ENCODE data around the gene CTRB1. TPM values are rescaled to one million over a fixed set of nuclear protein-coding genes. Genes with fewer than 3 reads are reported as not detected.
"Not testable (repeated sequence)": the region's sequence is repeated elsewhere in the genome, so short reads cannot be mapped to it uniquely, and the experiment has no call there.

CTRB1 gene
- total RNA-seq, 2 experiments from 2014 or later: not detected

- ChIA-PET POLR2A (interaction anchor here (0.5 kb wide), 1 partner anchor 160 kb away, joined by 3 read pairs; no protein-coding TSS in a partner anchor), CTCF (interaction anchor here (0.5 to 3.0 kb wide), 2 partner anchors 30 to 82 kb away, joined by 4 to 8 read pairs; no protein-coding TSS in a partner anchor)
These were observed 15.7 kb upstream of the CTRB1 start for GRCh38 chr16:75203096-75203495.

GRCh38 chr16:75203667-75204409 lies 14.9 kb upstream of the CTRB1 start:
- ChIA-PET CTCF (interaction anchor here (0.5 to 0.9 kb wide), 3 partner anchors 83 to 1972 kb away, joined by 3 to 5 read pairs (median 4); no protein-coding TSS in a partner anchor), POLR2A (interaction anchor here (0.5 kb wide), 1 partner anchor 159 kb away, joined by 3 read pairs; no protein-coding TSS in a partner anchor)

- POLR2A ChIA-PET: no interaction called here
- CTCF ChIA-PET: interaction anchor here (0.9 kb wide), 1 partner anchor 181 kb away, joined by 3 read pairs; no protein-coding TSS in a partner anchor
These were observed 14.4 kb upstream of the CTRB1 start for GRCh38 chr16:75204410-75204758.

- CTCF ChIA-PET: interaction anchor here (0.9 kb wide), 1 partner anchor 181 kb away, joined by 3 read pairs; no protein-coding TSS in a partner anchor
- POLR2A ChIA-PET: not testable (repeated sequence)
These were observed 13.9 kb upstream of the CTRB1 start for GRCh38 chr16:75204905-75205304.

GRCh38 chr16:75205438-75205837 lies 13.3 kb upstream of the CTRB1 start:
- POLR2A ChIA-PET, CTCF ChIA-PET: not testable (repeated sequence)

- CTCF ChIA-PET: interaction anchor here (0.7 to 1.1 kb wide), 2 partner anchors 28 to 180 kb away, joined by 4 read pairs; no protein-coding TSS in a partner anchor
These were observed 12.6 kb upstream of the CTRB1 start for GRCh38 chr16:75205961-75206748.

GRCh38 chr16:75206749-75207451 lies 11.9 kb upstream of the CTRB1 start, which contains the start of gene CTRB2:
CTRB2 (minus strand) TSS chr16:75207161; CDS start chr16:75207141, 20 bp downstream.
- ChIA-PET CTCF (interaction anchor here (0.7 to 1.1 kb wide), 2 partner anchors 27 to 179 kb away, joined by 4 read pairs; no protein-coding TSS in a partner anchor), POLR2A (no interaction called here)

More at GRCh38 chr16:75205961-75206748, 12.6 kb upstream of the CTRB1 start:
- POLR2A ChIA-PET: not testable (repeated sequence)

GRCh38 chr16:75207831-75208230 lies 11.0 kb upstream of the CTRB1 start:
- ChIA-PET CTCF (no interaction called here), POLR2A (no interaction called here)

GRCh38 chr16:75208242-75208825 lies 10.5 kb upstream of the CTRB1 start:
- CTCF ChIA-PET: no interaction called here
- POLR2A ChIA-PET: no interaction called here

- POLR2A ChIA-PET: no interaction called here
- CTCF ChIA-PET: no interaction called here
These were observed 9.8 kb upstream of the CTRB1 start for GRCh38 chr16:75208861-75209505.

GRCh38 chr16:75209514-75209913 lies 9.3 kb upstream of the CTRB1 start:
- POLR2A ChIA-PET, CTCF ChIA-PET: not testable (repeated sequence)

- POLR2A ChIA-PET: no interaction called here
- CTCF ChIA-PET: no interaction called here
These were observed 8.8 kb upstream of the CTRB1 start for GRCh38 chr16:75209944-75210343.

- CTCF ChIA-PET, POLR2A ChIA-PET: not testable (repeated sequence)
These were observed 7.5 kb upstream of the CTRB1 start for GRCh38 chr16:75211286-75211685.

- CTCF ChIA-PET: interaction anchor here (1.0 to 3.5 kb wide), 2 partner anchors 18 to 286 kb away, joined by 3 to 16 read pairs; no protein-coding TSS in a partner anchor
These were observed 2.7 kb upstream of the CTRB1 start for GRCh38 chr16:75216127-75216526.

GRCh38 chr16:75216576-75216975 lies 2.2 kb upstream of the CTRB1 start:
- ChIA-PET POLR2A (no interaction called here), CTCF (interaction anchor here (1.0 to 3.5 kb wide), 2 partner anchors 17 to 286 kb away, joined by 3 to 16 read pairs; no protein-coding TSS in a partner anchor)

More at GRCh38 chr16:75216127-75216526, 2.7 kb upstream of the CTRB1 start:
- POLR2A ChIA-PET: no interaction called here

- CTCF ChIA-PET: interaction anchor here (3.5 kb wide), 1 partner anchor 17 kb away, joined by 16 read pairs; no protein-coding TSS in a partner anchor
- POLR2A ChIA-PET: no interaction called here
These were observed 1.4 kb upstream of the CTRB1 start for GRCh38 chr16:75217389-75217851.

- ChIA-PET CTCF (interaction anchor here (1.0 kb wide), 1 partner anchor 20 kb away, joined by 4 read pairs; no protein-coding TSS in a partner anchor), POLR2A (interaction anchor here (0.7 kb wide), 1 partner anchor 239 kb away, joined by 3 read pairs; no protein-coding TSS in a partner anchor)
These were observed 300 bp downstream of the CTRB1 start for GRCh38 chr16:75219088-75219487.

GRCh38 chr16:75219838-75220237 lies 1.1 kb downstream of the CTRB1 start:
- ChIA-PET CTCF (interaction anchor here (1.0 to 1.7 kb wide), 2 partner anchors 20 to 21 kb away, joined by 4 to 5 read pairs; no protein-coding TSS in a partner anchor), POLR2A (interaction anchor here (0.7 kb wide), 1 partner anchor 238 kb away, joined by 3 read pairs; no protein-coding TSS in a partner anchor)

All from activated CD8-positive, alpha-beta memory T cell treated with anti-CD3 and anti-CD28 coated beads for 36 hours (primary cell).